DMS 273 (cell line): ENCODE data around the gene THBS2.
"Not testable (repeated sequence)": the region's sequence is repeated elsewhere in the genome, so short reads cannot be mapped to it uniquely, and the experiment has no call there.

Experiments used
- DNase-seq: peaks from one replicate; lab custom pipeline; 2025; ENCODE audit not compliant: unreplicated experiment; lab: John Stamatoyannopoulos, UW

The THBS2 gene

GRCh38 chr6:169212897-169213813, 40.5 kb downstream of the THBS2 start:
- DNase-seq: peak; percentile 96

- DNase-seq: peak; percentile 43
These were observed 41.2 kb downstream of the THBS2 start for GRCh38 chr6:169212436-169212835.

- no peak for DNase-seq
These were observed 41.8 kb downstream of the THBS2 start for GRCh38 chr6:169211881-169212280.

- DNase-seq: no peak
These were observed 43.0 kb downstream of the THBS2 start for GRCh38 chr6:169210611-169211010.

- no peak for DNase-seq
These were observed 45.6 kb downstream of the THBS2 start for GRCh38 chr6:169208011-169208410.

GRCh38 chr6:169207482-169207881, 46.2 kb downstream of the THBS2 start:
- no peak for DNase-seq

- no peak for DNase-seq
These were observed 48.2 kb downstream of the THBS2 start for GRCh38 chr6:169205176-169206160.

GRCh38 chr6:169204167-169204566, 49.5 kb downstream of the THBS2 start:
- DNase-seq: no peak

GRCh38 chr6:169201985-169202384, 51.7 kb downstream of the THBS2 start:
- DNase-seq: no peak

- no peak for DNase-seq
These were observed 52.6 kb downstream of the THBS2 start for GRCh38 chr6:169200893-169201514.

GRCh38 chr6:169199625-169200335, 53.9 kb downstream of the THBS2 start:
- DNase-seq: no peak

- no peak for DNase-seq
These were observed 54.8 kb downstream of the THBS2 start for GRCh38 chr6:169198885-169199284.

- DNase-seq: not testable (repeated sequence)
These were observed 55.7 kb downstream of the THBS2 start for GRCh38 chr6:169197929-169198328.

GRCh38 chr6:169196279-169196678, 57.4 kb downstream of the THBS2 start:
- not testable (repeated sequence) for DNase-seq

- DNase-seq: no peak
These were observed 58.9 kb downstream of the THBS2 start for GRCh38 chr6:169194737-169195136.

GRCh38 chr6:169190970-169191369, 62.7 kb downstream of the THBS2 start:
- DNase-seq: no peak

- no peak for DNase-seq
These were observed 63.5 kb downstream of the THBS2 start for GRCh38 chr6:169190144-169190584.

GRCh38 chr6:169189686-169190085, 64.0 kb downstream of the THBS2 start:
- DNase-seq: no peak

GRCh38 chr6:169189182-169189581, 64.5 kb downstream of the THBS2 start:
- DNase-seq: no peak

- no peak for DNase-seq
These were observed 65.2 kb downstream of the THBS2 start for GRCh38 chr6:169188475-169188874.
